22Rv1 (cell line): ENCODE results near the gene PARD3.

Experiments
- H3K27ac ChIP-seq: fragments of 450-650 bp; 2 replicates; pipeline ENCODE4 v1.5.1; 2017
- CTCF ChIP-seq: fragments of 450-650 bp; IDR thresholded peaks from 2 replicates; pipeline ENCODE4 v1.5.1; 2017; ENCODE audit warnings: mild to moderate bottlenecking
- ZFX ChIP-seq: fragments of 450-650 bp; IDR thresholded peaks from 2 replicates; pipeline ENCODE4 v1.6.1; 2017; ENCODE audit warnings: antibody characterized with exemption, borderline replicate concordance

PARD3 gene

GRCh38 chr10:34465678-34466077, 349.4 kb downstream of the PARD3 start:
- no peak for TF ChIP-seq CTCF
- TF ChIP-seq ZFX = no peak
- no peak overlapping the region for H3K27ac ChIP-seq

GRCh38 chr10:34464591-34464990, 350.5 kb downstream of the PARD3 start:
- H3K27ac ChIP-seq = no peak overlapping the region
- TF ChIP-seq CTCF = no peak
- no peak for TF ChIP-seq ZFX

- TF ChIP-seq CTCF = no peak
- TF ChIP-seq ZFX = no peak
- H3K27ac ChIP-seq = no peak overlapping the region
These were observed 351.1 kb downstream of the PARD3 start for GRCh38 chr10:34464000-34464399.

GRCh38 chr10:34462993-34463392, 352.1 kb downstream of the PARD3 start:
- H3K27ac ChIP-seq = no peak overlapping the region
- TF ChIP-seq ZFX (no peak), CTCF (no peak)

- H3K27ac ChIP-seq = no peak overlapping the region
- no peak for TF ChIP-seq CTCF
- TF ChIP-seq ZFX = no peak
These were observed 353.0 kb downstream of the PARD3 start for GRCh38 chr10:34462056-34462455.

GRCh38 chr10:34454590-34455261, 360.4 kb downstream of the PARD3 start:
- TF ChIP-seq CTCF (no peak), ZFX (no peak)
- H3K27ac ChIP-seq = no peak overlapping the region

GRCh38 chr10:34449836-34450235, 365.3 kb downstream of the PARD3 start:
- H3K27ac ChIP-seq = no peak overlapping the region
- TF ChIP-seq CTCF (no peak), ZFX (no peak)
